Smooth muscle cell (in vitro differentiated cells): ENCODE results near the gene LMBR1. TPM values are rescaled to one million over a fixed set of nuclear protein-coding genes. Genes with fewer than 3 reads are reported as not detected.
A peak's percentile ranks its signal among the peaks of the same experiment; 100 is the strongest.

ENCODE experiments used
- DNase-seq: peaks from one replicate; lab custom pipeline; 2025; ENCODE audit not compliant: unreplicated experiment; lab: John Stamatoyannopoulos, UW
- H2AFZ ChIP-seq: fragments of 200-600 bp; sonication (generic); 2 replicates; pipeline ENCODE4 v1.6.0; 2016; ENCODE audit warnings: antibody characterized with exemption, low read depth, mild to moderate bottlenecking
- H3F3A ChIP-seq: fragments of 200-600 bp; sonication (generic); 2 replicates; pipeline ENCODE4 v1.6.0; 2017; ENCODE audit warnings: antibody characterized with exemption, low read depth
- H3K27ac ChIP-seq: fragments of 200-600 bp; sonication (generic); 2 replicates; pipeline ENCODE4 v1.5.1; 2016; ENCODE audit warnings: low read depth, mild to moderate bottlenecking
- H3K27me3 ChIP-seq: fragments of 200-600 bp; sonication (generic); 2 replicates; pipeline ENCODE4 v1.6.1; 2016; ENCODE audit warnings: low read depth, mild to moderate bottlenecking
- H3K36me3 ChIP-seq: fragments of 200-600 bp; sonication (generic); 2 replicates; pipeline ENCODE4 v1.5.1; 2016; ENCODE audit warnings: low read depth
- H3K4me1 ChIP-seq: fragments of 200-600 bp; sonication (generic); 2 replicates; pipeline ENCODE4 v1.5.1; 2016; ENCODE audit warnings: low read depth
- H3K4me2 ChIP-seq: fragments of 200-600 bp; sonication (generic); 2 replicates; pipeline ENCODE4 v1.6.0; 2016; ENCODE audit warnings: mild to moderate bottlenecking
- H3K4me3 ChIP-seq: fragments of 200-600 bp; sonication (generic); 2 replicates; pipeline ENCODE4 v1.5.1; 2016; ENCODE audit warnings: mild to moderate bottlenecking
- H3K79me2 ChIP-seq: fragments of 200-600 bp; sonication (generic); 2 replicates; pipeline ENCODE4 v1.6.0; 2016; ENCODE audit warnings: low read depth, mild to moderate bottlenecking
- H3K9ac ChIP-seq: fragments of 200-600 bp; sonication (generic); 2 replicates; pipeline ENCODE4 v1.6.0; 2016; ENCODE audit warnings: low read depth
- H3K9me3 ChIP-seq: fragments of 200-600 bp; sonication (generic); replicated peaks from 2 replicates; pipeline ENCODE4 v1.5.1; 2016; ENCODE audit warnings: low read depth
- H4K20me1 ChIP-seq: fragments of 200-600 bp; sonication (generic); 2 replicates; pipeline ENCODE4 v1.6.0; 2016; ENCODE audit warnings: low read depth
- CTCF ChIP-seq: fragments of 200-600 bp; sonication (generic); IDR thresholded peaks from 2 replicates; pipeline ENCODE4 v1.5.1; 2017; ENCODE audit warnings: borderline replicate concordance, mild to moderate bottlenecking, antibody characterized with exemption; ENCODE audit not compliant: insufficient read depth, poor library complexity, severe bottlenecking
- WGBS: methylation state at CpG from one replicate; pipeline ENCODE4 v1.1.7; 2016; ENCODE audit warnings: low lambda C conversion rate; 5-methylcytosine and 5-hydroxymethylcytosine counted together
- polyA plus RNA-seq: library from polyadenylated mRNA; unstranded; fragments of >200 nt; fragmentation: Nextera tagmentation; extraction: Ambion mirVana; gene quantifications from 2 replicates; pipeline ENCODE4 v1.2.1, GENCODE V29; 2016
- total RNA-seq: library from RNA; depleted of rRNA; stranded (reverse); fragments of >200 nt; gene quantifications from 2 replicates; pipeline ENCODE4 v1.2.3, GENCODE V29; 2014

LMBR1 gene
- total and polyA plus RNA-seq, 2 experiments from 2014 or later = 9.7 to 30.3 TPM

- WGBS = 93% methylated on average over 4 of the region's 4 CpGs
- DNase-seq = no peak
These were observed 69.5 kb downstream of the LMBR1 start for GRCh38 chr7:156823435-156823834.

DNA sequence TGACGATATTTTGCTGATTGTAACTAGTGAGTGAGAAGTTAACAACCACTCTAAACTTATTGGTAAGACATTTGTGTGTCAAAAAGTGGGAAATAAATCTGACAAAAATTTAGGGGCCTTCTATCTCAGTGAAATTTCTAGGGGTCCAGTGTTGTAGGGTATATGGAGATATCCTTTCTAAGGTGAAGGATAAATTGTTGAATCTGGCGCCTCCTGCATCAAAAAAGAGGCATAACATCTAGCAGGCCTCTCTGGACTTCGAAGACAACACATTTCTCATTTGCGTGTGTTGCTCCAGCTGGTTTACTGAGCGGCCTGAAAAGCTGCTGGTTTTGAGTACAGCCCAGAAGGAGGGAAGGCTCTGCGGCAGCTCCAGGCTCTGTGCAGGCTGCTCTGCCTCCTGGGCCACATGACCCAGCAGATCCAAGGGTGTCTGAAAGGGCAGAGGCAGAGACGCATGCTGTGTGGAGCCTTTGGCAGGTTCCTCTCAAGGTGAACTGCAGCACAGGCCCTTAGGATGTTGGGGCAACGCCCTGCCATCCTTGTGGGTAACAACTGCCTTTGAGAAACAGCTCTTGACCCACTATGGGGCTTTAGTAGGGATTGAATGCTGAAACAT is 72.4 kb downstream of the LMBR1 start:
- no peaks in the 10 kb centered on the region for H3K27me3 ChIP-seq
- no peak for DNase-seq
- H3F3A ChIP-seq = no peaks in the 10 kb centered on the region
- H3K9me3 ChIP-seq = no peaks in the 10 kb centered on the region
- no peaks in the 10 kb centered on the region for H4K20me1 ChIP-seq
- no peaks in the 10 kb centered on the region for H3K79me2 ChIP-seq
- no peak overlapping the region for H3K4me2 ChIP-seq
- WGBS = 94% methylated on average over 8 of the region's 8 CpGs
- no peaks in the 10 kb centered on the region for H3K4me1 ChIP-seq
- H3K27ac ChIP-seq = no peak overlapping the region
- no peak overlapping the region for H2AFZ ChIP-seq
- H3K4me3 ChIP-seq = no peak overlapping the region
- H3K9ac ChIP-seq = no peak overlapping the region
- TF ChIP-seq CTCF = peak; percentile 25
- H3K36me3 ChIP-seq = no peaks in the 10 kb centered on the region

More at GRCh38 chr7:156823435-156823834, 69.5 kb downstream of the LMBR1 start:
- Histone ChIP-seq H3K4me2 (no peak overlapping the region), H3K9ac (no peak overlapping the region), H3K27ac (no peak overlapping the region), H2AFZ (no peak overlapping the region), H3K79me2 (no peaks in the 10 kb centered on the region), H3K27me3 (no peaks in the 10 kb centered on the region), H3K36me3 (no peaks in the 10 kb centered on the region), H3F3A (no peaks in the 10 kb centered on the region), H3K4me3 (no peak overlapping the region), H4K20me1 (no peaks in the 10 kb centered on the region), H3K4me1 (no peaks in the 10 kb centered on the region), H3K9me3 (no peaks in the 10 kb centered on the region)
- TF ChIP-seq CTCF = no peak

DNA sequence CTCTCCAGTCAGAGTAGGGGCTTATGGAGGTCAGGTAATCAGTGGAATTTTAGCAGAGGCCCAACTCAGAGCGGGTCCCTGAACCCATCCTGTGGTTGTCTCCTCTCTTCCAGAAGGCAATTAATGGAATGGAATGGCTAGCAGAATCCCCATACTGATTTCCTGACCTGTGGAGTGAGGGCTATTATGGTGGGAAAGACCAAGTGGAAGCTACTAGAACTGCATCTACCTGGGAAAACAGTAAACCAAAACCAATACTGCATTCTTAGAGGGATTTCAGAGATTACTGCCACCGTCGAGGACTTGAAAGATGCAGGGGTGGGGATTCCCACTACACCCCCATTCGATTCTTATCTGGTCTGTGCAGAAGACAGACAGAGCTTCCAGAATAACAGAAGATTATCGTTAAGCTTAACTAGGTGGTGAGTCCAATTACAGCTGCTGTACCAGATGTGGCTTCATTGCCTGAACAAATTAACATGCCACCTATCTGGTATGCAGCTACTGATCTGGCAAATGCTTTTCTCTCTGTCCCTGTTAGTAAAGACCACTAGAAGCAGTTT is 73.2 kb downstream of the LMBR1 start:
- Histone ChIP-seq H3K9me3 (no peaks in the 10 kb centered on the region), H3K27me3 (no peaks in the 10 kb centered on the region), H3K4me3 (no peak overlapping the region), H3K9ac (no peak overlapping the region), H3F3A (no peaks in the 10 kb centered on the region), H3K4me1 (no peaks in the 10 kb centered on the region), H3K79me2 (no peaks in the 10 kb centered on the region), H4K20me1 (no peaks in the 10 kb centered on the region), H3K4me2 (no peak overlapping the region), H3K27ac (no peak overlapping the region), H2AFZ (no peak overlapping the region), H3K36me3 (no peaks in the 10 kb centered on the region)
- 56% methylated on average over 5 of the region's 5 CpGs for WGBS
- TF ChIP-seq CTCF = no peak
- no peak for DNase-seq

DNA sequence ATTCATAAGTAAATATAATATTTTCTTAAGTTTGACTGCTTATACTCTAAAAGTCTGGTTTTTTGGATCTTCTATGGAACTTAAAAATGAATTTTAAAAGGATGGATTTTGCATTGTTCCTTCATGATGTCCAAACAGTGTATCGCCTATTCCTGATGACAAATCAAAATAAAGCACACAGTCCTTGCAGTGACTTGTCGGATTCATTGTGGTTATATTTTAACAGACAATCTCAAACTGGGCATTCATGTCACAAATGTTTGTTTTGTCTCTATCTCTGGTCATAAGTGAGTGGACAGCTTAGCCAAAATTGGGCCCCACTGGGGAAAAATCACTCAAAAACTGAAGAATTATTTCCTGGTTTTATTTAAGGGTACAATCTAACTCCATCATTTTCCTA is 74.8 kb downstream of the LMBR1 start:
- no peaks in the 10 kb centered on the region for H3F3A ChIP-seq
- H2AFZ ChIP-seq = no peak overlapping the region
- no peaks in the 10 kb centered on the region for H3K4me1 ChIP-seq
- no peak for DNase-seq
- no peaks in the 10 kb centered on the region for H3K9me3 ChIP-seq
- H3K4me2 ChIP-seq = no peak overlapping the region
- no peaks in the 10 kb centered on the region for H3K27me3 ChIP-seq
- no peak overlapping the region for H3K4me3 ChIP-seq
- WGBS = 100% methylated on average over 2 of the region's 2 CpGs
- H3K36me3 ChIP-seq = no peaks in the 10 kb centered on the region
- H3K27ac ChIP-seq = no peak overlapping the region
- H3K9ac ChIP-seq = no peak overlapping the region
- H4K20me1 ChIP-seq = no peaks in the 10 kb centered on the region
- TF ChIP-seq CTCF = no peak
- no peaks in the 10 kb centered on the region for H3K79me2 ChIP-seq
